C4-2B (cell line): ENCODE results near the gene EFCAB6.

ENCODE experiments used
- H3K27ac ChIP-seq: fragments of 450-650 bp; 2 replicates; pipeline ENCODE4 v1.5.1; 2017
- ZFX ChIP-seq: fragments of 450-650 bp; IDR thresholded peaks from 2 replicates; pipeline ENCODE4 v1.6.1; 2017
- TF ChIP-seq, protein P1 (sequence below): fragments of 450-650 bp; conservative IDR thresholded peaks from 2 replicates; pipeline ENCODE4 v1.5.1; 2017; ENCODE audit warnings: mild to moderate bottlenecking

Gene EFCAB6

DNA sequence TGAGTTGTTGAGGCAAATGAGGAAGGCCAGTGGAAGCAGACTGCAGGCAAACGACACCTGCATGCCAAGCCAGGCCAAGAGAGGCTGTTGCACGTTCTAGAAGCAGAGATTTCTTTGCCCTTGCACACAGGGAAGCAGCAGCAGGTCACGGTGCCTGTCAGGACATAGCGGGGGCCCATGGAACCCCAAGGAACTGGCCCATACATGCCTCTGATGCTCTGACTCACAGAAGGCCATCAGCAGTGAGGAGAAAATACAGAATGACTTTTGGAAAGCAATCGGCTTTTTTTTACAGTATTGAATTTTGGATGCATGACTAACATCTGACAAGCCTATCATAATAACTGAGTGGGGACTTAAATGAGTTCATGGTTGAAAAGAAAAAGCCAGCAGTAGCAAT lies 276.4 kb downstream of the EFCAB6 start:
- TF ChIP-seq, protein P1, sequence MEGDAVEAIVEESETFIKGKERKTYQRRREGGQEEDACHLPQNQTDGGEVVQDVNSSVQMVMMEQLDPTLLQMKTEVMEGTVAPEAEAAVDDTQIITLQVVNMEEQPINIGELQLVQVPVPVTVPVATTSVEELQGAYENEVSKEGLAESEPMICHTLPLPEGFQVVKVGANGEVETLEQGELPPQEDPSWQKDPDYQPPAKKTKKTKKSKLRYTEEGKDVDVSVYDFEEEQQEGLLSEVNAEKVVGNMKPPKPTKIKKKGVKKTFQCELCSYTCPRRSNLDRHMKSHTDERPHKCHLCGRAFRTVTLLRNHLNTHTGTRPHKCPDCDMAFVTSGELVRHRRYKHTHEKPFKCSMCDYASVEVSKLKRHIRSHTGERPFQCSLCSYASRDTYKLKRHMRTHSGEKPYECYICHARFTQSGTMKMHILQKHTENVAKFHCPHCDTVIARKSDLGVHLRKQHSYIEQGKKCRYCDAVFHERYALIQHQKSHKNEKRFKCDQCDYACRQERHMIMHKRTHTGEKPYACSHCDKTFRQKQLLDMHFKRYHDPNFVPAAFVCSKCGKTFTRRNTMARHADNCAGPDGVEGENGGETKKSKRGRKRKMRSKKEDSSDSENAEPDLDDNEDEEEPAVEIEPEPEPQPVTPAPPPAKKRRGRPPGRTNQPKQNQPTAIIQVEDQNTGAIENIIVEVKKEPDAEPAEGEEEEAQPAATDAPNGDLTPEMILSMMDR = no peak
- no peak for TF ChIP-seq ZFX
- H3K27ac ChIP-seq = no peak overlapping the region

DNA sequence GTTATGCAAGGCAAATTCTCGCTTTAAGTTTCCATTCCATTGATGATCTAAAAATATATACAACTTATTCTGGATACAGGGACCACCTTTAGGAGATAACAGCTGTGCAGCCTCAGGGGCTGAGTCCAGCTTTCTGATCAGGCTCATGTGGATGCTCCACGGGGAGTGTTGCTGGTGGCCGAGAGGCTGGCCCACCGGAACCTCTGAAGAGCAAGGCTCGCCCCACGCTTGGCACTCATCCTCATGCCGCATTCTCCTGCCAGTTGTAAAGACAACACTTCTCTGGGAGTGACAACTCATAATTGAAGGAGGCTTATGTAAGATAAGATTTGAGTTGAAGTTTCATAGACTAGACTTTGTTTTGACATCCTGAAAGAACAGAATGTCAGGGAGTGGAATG lies 276.8 kb downstream of the EFCAB6 start:
- no peak overlapping the region for H3K27ac ChIP-seq
- TF ChIP-seq, protein P1 = no peak
- TF ChIP-seq ZFX = no peak

DNA sequence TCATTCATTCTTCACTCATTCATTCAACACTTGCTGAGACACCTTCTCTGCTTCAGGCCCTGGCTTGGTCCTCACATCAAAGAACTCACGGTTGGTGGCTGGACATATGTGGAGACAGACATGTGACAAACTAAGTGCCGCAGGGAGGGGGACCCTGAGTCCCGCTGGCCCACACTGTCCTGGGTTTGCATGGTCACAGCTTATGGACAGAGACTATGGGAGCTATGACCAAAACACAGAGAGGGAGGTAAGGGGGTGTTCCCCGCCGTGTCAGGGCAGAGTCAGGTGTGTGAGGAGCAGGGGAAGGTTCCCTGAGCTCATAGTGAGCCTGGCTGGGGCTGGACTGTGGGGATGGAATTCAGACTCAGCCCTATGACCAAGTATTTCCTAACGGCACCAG lies 277.2 kb downstream of the EFCAB6 start:
- TF ChIP-seq, protein P1 = no peak
- TF ChIP-seq ZFX = no peak
- H3K27ac ChIP-seq = no peak overlapping the region

DNA sequence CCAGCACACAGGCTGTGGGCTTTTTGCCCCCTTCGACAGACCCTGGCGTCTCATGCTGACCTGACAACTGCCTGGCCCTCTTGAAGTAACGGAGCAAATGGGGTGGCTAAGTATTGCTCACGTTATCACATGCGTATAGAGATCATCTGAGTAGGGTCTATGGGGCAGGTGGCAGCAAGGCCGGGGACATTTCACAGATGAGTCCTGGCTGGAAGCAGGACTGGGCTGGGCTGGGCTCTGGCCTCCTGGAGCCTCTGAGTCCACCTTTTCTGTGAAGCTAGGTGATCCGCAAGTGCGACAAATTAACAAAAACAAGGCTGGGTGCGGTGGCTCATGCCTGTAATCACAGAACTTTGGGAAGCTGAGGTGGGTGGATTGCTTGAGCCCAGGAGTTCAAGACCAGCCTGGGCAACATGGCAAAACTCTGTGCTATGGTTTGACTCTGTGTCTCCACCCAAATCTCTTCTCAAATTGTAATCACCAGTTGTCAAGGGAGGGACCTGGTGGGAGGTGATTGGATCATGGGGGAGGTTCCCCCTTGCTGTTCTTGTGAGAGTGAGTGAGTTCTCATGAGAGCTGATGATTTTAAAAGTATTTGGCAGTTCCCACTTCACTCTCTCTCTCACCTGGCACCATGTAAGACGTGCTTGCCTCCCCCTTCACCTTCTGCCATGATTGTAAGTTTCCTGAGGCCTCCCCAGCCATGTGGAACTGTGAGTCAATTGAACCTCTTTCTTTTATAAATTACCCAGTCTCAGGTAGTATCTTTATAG lies 278.3 kb downstream of the EFCAB6 start:
- H3K27ac ChIP-seq = no peak overlapping the region
- TF ChIP-seq ZFX = no peak

DNA sequence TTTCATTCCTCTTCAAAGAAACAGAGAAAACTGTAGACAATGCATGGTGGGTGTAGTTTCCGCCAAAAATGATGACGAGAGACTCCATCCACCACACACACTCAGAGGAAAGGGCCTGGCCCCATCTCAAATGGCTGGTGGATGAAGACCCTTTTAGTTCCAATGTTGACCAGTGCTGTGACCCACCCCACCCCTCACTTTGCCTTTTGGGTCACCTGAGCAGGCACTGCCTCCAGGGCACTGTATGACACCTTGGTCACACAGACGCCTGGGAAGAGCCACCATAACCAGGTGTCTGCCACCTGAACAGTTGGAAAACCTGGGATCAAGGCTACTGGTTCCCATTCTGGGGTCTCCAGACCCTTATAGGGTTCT lies 279.0 kb downstream of the EFCAB6 start:
- TF ChIP-seq ZFX = no peak
- TF ChIP-seq, protein P1 = no peak
- no peak overlapping the region for H3K27ac ChIP-seq

DNA sequence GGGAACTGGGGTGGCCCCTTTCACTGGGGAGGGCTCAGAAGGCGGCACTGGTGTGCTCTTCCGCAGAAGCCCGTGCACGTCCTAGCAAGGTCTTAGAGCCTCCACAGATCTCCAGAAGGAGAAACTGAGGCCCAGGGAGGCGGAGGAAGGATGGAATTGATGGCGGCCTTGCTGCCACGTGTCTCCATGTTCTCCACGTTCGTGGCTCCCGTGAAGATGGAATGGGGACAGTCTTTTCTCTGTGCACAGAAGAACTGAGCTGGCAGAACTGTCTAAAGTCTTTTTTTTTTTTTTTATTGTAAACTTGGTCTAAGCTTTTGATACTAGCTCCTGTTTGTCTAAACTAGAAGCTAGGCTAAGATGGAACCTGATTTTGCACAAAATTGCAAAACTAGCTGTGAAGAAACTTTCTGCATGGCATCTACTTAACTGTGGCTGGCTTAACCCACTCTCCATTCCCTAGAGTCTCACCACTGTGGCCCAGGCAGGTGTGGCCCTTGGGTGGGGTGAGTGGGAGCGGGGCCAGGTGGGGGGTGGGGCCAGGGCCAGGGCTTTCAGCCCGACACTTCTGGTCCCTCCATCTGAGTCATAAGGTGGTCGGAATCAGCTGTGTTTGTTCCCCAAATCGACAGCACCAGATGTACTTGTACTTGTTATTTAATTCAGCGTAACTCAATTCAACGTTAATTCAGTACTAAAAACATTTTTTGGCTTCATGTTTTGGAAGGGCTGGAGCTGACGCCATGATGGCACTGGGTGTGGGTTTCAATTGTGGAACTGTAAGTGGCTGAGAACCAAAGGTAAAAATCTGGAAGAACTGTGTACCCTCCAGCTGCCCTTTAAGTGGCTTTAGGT lies 279.6 kb downstream of the EFCAB6 start:
- no peak overlapping the region for H3K27ac ChIP-seq
- TF ChIP-seq, protein P1 = no peak
- no peak for TF ChIP-seq ZFX

DNA sequence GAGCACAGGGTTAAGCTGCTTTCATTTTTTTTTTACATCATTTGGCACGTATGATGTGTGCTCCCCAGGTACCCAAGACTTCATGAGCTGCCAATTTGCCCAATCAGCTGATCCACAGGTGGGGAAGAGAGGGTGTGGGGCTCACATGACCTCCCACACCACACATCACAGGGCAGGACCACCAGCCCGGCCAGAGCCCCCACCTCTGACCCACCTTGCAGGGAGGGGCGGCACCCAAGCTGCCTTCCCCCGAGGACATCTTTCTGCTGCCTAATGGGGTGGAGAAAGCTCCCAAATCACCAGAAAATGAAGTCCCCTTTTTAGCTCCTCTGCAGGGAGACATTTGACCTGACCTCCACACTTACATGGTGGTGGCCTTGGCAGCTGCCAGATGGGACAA lies 280.5 kb downstream of the EFCAB6 start:
- TF ChIP-seq ZFX = no peak
- TF ChIP-seq, protein P1 = no peak
- no peak overlapping the region for H3K27ac ChIP-seq
